ENCODE results near the gene SCGB3A2.

Gene SCGB3A2, protein sequence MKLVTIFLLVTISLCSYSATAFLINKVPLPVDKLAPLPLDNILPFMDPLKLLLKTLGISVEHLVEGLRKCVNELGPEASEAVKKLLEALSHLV

DNA sequence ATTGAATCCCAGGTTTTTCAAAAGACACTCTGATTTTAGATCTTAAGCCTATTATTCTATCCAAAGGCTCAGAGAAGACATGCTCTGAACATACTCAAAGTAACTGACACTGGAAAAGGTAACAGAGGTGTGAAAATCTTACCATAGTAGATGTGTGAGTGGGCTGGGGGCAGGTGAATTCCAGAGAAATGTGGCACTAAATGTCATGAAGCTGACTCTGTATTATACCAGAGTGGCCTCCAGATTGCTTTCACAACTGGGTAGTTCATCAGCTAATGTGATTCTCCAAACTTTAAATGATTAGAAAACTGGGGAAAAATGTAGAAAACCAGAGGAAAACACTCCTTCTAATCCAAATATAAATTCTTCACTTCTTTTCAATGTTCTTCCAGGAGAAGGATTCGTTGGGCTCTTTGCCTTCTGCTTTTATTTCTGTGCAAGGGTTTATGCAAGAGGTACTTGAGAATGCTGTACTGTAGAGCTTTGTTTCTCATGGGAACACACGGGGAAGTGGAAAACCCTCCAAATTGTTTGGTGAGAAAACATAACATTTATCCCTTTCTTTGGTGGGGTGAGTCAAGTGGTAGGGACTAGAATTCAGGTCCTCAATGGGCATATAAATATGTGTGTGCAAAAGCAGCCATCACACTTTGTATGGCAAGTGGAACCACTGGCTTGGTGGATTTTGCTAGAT lies at the start of gene SCGB3A2:
Gene SCGB3A2, plus strand, starts transcription at position 646 of the 694 bp plus-strand sequence. CDS start 93 bp downstream, outside the sequence.
- TF ChIP-seq, protein P1, sequence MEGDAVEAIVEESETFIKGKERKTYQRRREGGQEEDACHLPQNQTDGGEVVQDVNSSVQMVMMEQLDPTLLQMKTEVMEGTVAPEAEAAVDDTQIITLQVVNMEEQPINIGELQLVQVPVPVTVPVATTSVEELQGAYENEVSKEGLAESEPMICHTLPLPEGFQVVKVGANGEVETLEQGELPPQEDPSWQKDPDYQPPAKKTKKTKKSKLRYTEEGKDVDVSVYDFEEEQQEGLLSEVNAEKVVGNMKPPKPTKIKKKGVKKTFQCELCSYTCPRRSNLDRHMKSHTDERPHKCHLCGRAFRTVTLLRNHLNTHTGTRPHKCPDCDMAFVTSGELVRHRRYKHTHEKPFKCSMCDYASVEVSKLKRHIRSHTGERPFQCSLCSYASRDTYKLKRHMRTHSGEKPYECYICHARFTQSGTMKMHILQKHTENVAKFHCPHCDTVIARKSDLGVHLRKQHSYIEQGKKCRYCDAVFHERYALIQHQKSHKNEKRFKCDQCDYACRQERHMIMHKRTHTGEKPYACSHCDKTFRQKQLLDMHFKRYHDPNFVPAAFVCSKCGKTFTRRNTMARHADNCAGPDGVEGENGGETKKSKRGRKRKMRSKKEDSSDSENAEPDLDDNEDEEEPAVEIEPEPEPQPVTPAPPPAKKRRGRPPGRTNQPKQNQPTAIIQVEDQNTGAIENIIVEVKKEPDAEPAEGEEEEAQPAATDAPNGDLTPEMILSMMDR (IDR thresholded peaks at IDR 0.05; ENCODE audit: control insufficient read depth, extremely low read depth, insufficient read depth): no peak
- H3K4me3 ChIP-seq (ENCODE audit: low read depth, low read length): no peak within 1 kb of the TSS
- no peak for DNase-seq (ENCODE audit: low read depth)

DNA sequence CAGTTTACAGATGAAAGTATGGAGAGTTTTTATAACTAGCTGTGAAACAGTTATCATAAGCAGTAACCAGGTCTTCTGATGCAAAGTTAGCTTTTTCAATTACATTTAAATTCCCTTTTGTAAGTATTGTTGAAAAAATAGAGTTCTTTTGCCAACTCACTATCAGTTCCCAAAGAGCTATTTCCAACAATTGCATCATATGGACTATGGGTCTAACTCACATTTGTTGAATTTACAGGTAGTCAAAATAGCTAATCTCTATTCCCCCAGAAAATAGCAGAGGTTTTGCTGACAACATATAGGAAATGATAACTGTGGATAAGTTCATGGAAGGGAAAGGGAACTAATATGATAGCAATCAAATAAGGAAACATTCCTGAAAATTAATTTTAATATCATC lies 48.5 kb upstream of the SCGB3A2 start:
- TF ChIP-seq, protein P1 (IDR thresholded peaks at IDR 0.05; ENCODE audit: control insufficient read depth, extremely low read depth, insufficient read depth): no peak

DNA sequence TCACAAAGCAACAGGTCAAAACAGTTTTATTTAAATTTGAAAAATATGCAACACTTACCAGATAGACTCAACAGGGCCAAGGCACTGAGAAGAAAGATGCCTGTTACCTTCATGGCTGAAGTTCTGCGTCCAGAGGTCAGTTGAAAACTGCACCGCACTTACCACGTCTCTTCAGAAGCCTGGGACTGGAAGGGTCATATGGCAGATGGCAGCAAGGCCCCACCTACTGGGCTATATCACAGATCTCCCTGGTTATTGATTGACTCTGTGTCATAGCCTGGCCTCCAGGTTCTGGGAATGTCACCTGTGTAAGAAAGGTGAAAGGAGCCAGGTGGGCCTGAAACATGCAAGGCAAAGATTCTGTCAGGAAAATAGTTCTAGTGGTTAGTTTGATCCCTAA lies 47.0 kb upstream of the SCGB3A2 start, which contains the start of gene SPINK1:
Gene SPINK1, minus strand, starts transcription at position 207 of the 400 bp plus-strand sequence. Its CDS starts 94 bp downstream, at position 113.
- DNase-seq (ENCODE audit: low read depth): no peak
- TF ChIP-seq, protein P1 (IDR thresholded peaks at IDR 0.05; ENCODE audit: control insufficient read depth, extremely low read depth, insufficient read depth): no peak
- H3K4me3 ChIP-seq (ENCODE audit: low read depth, low read length): no peak within 1 kb of the TSS

More for the DNA sequence above, 48.5 kb upstream of the SCGB3A2 start:
- no peak for DNase-seq (ENCODE audit: low read depth)
- H3K4me3 ChIP-seq (ENCODE audit: low read depth, low read length): no peak overlapping the region

DNA sequence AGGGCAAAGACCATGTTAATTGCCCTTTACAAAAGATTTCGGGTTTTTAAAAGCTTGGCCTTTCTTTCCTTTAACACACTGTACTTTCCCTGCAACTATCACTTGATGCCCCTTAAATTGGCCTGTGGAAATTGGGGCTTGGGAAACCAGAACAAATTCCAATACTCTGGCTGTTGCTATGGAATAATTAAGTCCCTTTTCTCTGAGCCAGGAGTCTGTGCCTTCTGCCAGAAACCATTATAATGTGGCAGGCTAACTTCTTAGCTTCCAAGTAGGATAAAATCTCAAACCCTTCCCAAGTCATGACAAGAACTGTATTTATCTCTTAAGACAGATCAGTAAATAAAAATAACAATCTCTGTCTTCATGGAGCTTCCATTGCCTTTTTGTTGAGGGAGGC lies 46.0 kb upstream of the SCGB3A2 start:
- TF ChIP-seq, protein P1 (IDR thresholded peaks at IDR 0.05; ENCODE audit: control insufficient read depth, extremely low read depth, insufficient read depth): no peak
- H3K4me3 ChIP-seq (ENCODE audit: low read depth, low read length): no peak overlapping the region
- no peak for DNase-seq (ENCODE audit: low read depth)

DNA sequence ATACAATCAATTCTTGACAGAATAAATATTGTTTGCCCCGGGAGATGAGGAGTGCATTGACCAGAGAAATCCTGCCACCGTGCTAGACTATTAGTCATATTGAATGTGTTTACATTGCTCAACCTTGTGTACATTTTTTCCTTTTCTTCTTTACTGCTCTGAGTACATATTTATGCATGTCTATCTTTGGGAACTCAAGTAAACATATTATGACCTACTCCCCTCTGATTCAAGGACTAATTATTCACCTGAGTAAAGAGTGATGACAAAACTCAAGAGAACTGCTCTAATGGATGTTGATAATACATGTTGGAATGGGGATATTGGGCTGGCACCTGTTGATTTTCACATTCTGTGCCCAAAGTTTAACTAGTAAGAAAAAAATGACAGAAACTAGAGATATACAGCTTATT lies 43.1 kb upstream of the SCGB3A2 start:
- H3K4me3 ChIP-seq (ENCODE audit: low read depth, low read length): no peak overlapping the region
- peak; percentile 79 for DNase-seq (ENCODE audit: low read depth)
- TF ChIP-seq, protein P1 (IDR thresholded peaks at IDR 0.05; ENCODE audit: control insufficient read depth, extremely low read depth, insufficient read depth): no peak

DNA sequence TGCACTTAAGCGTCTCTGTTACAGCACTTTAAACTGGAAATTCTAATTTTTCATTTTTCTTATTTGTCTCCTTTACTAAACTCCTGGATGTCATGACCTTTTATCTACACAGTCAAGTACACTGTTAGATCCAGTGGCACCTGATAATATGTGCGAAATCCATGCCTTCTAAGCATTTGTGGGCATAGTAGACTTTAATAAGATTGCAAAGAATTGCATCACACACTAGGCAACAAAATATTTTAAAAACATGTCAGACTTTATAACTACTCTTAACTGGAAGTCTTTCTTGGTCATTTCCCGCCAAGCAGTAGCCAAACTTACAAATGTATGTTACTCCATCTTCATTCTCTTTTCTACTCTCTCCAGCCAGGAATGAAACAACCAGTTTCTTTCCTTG lies 42.1 kb upstream of the SCGB3A2 start:
- TF ChIP-seq, protein P1 (IDR thresholded peaks at IDR 0.05; ENCODE audit: control insufficient read depth, extremely low read depth, insufficient read depth): no peak
- DNase-seq (ENCODE audit: low read depth): no peak
- H3K4me3 ChIP-seq (ENCODE audit: low read depth, low read length): no peak overlapping the region

Data from LNCaP clone FGC (cell line).